HCT116 (cell line): Measurements from ENCODE around the gene CAPZB. TPM values are rescaled to one million over a fixed set of nuclear protein-coding genes. Genes with fewer than 3 reads are reported as not detected.

ENCODE experiments used
- ATAC-seq: fragments of 200-7000 bp; cut with Tn5 transposase; 2 replicates; pipeline ENCODE4 v1.9.1; 2020; ENCODE audit warnings: mild to moderate bottlenecking, moderate library complexity
- BruUV-seq: library from RNA; stranded (reverse); fragments of 400-500 nt; replicated peaks from 2 replicates; lab custom pipeline; 2021; lab: Mats Ljungman, UMichigan
- CTCF ChIA-PET: fragments of 300-600 bp; sonication (Branson Sonifier 250); formaldehyde crosslinking; loops from one replicate; lab custom pipeline; 2021; ENCODE audit warnings: antibody characterized with exemption; lab: Charles Lee
- POLR2A ChIA-PET: fragments of 300-600, 350-600 bp; sonication (Branson Sonifier 250); formaldehyde crosslinking; loops from one replicate; lab custom pipeline; 2021; ENCODE audit warnings: antibody characterized with exemption; lab: Charles Lee
- RAD21 ChIA-PET, 2 experiments: fragments of 300-600 bp; sonication (Branson Sonifier 250); formaldehyde crosslinking; loops; one replicate each; lab custom pipeline; 2023; ENCODE audit warnings: low total read pairs in 2 of 2; ENCODE audit not compliant: uncharacterized antibody in 2 of 2, unreplicated experiment in 2 of 2, low non-redundant PET in 1 of 2; lab: Charles Lee
- DNase-seq: peaks from one replicate; pipeline ENCODE4 v3.0.0-alpha.2; 2010; ENCODE audit warnings: low read depth, low spot score
- H2AFZ ChIP-seq: fragments of 200-600 bp; shearing (Covaris generic), sonication (generic); 2 replicates; pipeline ENCODE4 v1.6.1; 2017; ENCODE audit warnings: low read depth, mixed run types, mixed read lengths, antibody characterized with exemption, low read length; ENCODE audit not compliant: poor library complexity, severe bottlenecking
- H3K27ac ChIP-seq: 2 replicates; pipeline ENCODE4 v1.5.1; 2012; ENCODE audit warnings: low read depth, low read length
- H3K27me3 ChIP-seq: fragments of 200-600 bp; sonication (generic); 2 replicates; pipeline ENCODE4 v1.6.1; 2016; ENCODE audit warnings: mixed run types, low read length, mixed read lengths; ENCODE audit not compliant: insufficient read depth
- H3K36me3 ChIP-seq, 2 experiments: fragments of 200-500 bp in 1 of 2; fragments of 200-600 bp in 1 of 2; sonication (Bioruptor generic) in 1 of 2; sonication (generic) in 1 of 2; 2 replicates each; pipeline versions ENCODE4 v1.5.1 to v1.6.1; 2014 to 2016; ENCODE audit warnings: low read length in 2 of 2, inconsistent platforms in 1 of 2, mixed read lengths in 1 of 2, mixed run types in 1 of 2; ENCODE audit not compliant: insufficient read depth in 2 of 2, control insufficient read depth in 1 of 2
- H3K4me1 ChIP-seq, 2 experiments: fragments of 200-600 bp in 1 of 2; sonication (generic) in 1 of 2; 2 replicates each; pipeline versions ENCODE4 v1.5.1 to v1.6.1; 2012 to 2017; ENCODE audit warnings: low read length in 2 of 2, inconsistent platforms in 1 of 2, mild to moderate bottlenecking in 1 of 2, mixed read lengths in 1 of 2, mixed run types in 1 of 2, moderate library complexity in 1 of 2; ENCODE audit not compliant: insufficient read depth in 2 of 2, control insufficient read depth in 1 of 2
- H3K4me2 ChIP-seq: fragments of 200-600 bp; sonication (generic); 2 replicates; pipeline ENCODE4 v1.6.1; 2017; ENCODE audit warnings: mixed run types, low read length, mixed read lengths
- H3K4me3 ChIP-seq, 2 experiments: fragments of 200-600 bp in 1 of 2; sonication (generic) in 1 of 2; replicated peaks in 1 of 2; 2 replicates each; pipeline ENCODE4 v1.5.1; 2011 to 2016; ENCODE audit warnings: low read length in 2 of 2, control low read depth in 1 of 2, low read depth in 1 of 2, mild to moderate bottlenecking in 1 of 2, mixed read lengths in 1 of 2, mixed run types in 1 of 2
- H3K79me2 ChIP-seq: fragments of 200-600 bp; sonication (generic); 2 replicates; pipeline ENCODE4 v1.6.1; 2017; ENCODE audit warnings: mild to moderate bottlenecking, mixed run types, low read length, moderate library complexity, mixed read lengths; ENCODE audit not compliant: insufficient read depth
- H3K9ac ChIP-seq: fragments of 200-600 bp; sonication (generic); 2 replicates; pipeline ENCODE4 v1.6.1; 2016; ENCODE audit warnings: low read length, mixed read lengths
- H3K9me2 ChIP-seq: fragments of 200-600 bp; sonication (generic), shearing (Covaris generic); 2 replicates; pipeline ENCODE4 v1.6.1; 2017; ENCODE audit warnings: mixed run types, mild to moderate bottlenecking, moderate library complexity; ENCODE audit not compliant: insufficient read depth
- H3K9me3 ChIP-seq, 2 experiments: fragments of 200-500 bp in 1 of 2; fragments of 200-600 bp in 1 of 2; sonication (Bioruptor generic) in 1 of 2; sonication (generic) in 1 of 2; 2 replicates each; pipeline ENCODE4 v1.6.1; 2014 to 2017; ENCODE audit warnings: low read length in 2 of 2, mixed read lengths in 2 of 2, inconsistent platforms in 1 of 2, low read depth in 1 of 2, mild to moderate bottlenecking in 1 of 2, mixed run types in 1 of 2, moderate library complexity in 1 of 2; ENCODE audit not compliant: control insufficient read depth in 1 of 2, insufficient read depth in 1 of 2
- H4K20me1 ChIP-seq: fragments of 200-600 bp; sonication (generic), shearing (Covaris generic); 2 replicates; pipeline ENCODE4 v1.6.1; 2017; ENCODE audit warnings: mixed run types, mild to moderate bottlenecking, moderate library complexity; ENCODE audit not compliant: insufficient read depth
- CTCF ChIP-seq, 3 experiments: fragments of 200-600 bp in 1 of 3; sonication (generic) in 1 of 3; IDR thresholded peaks in 2 of 3; conservative IDR thresholded peaks in 1 of 3; 2 replicates each; pipeline ENCODE4 v1.5.1; 2012 to 2017; ENCODE audit warnings: low read depth in 2 of 3, low read length in 2 of 3, antibody characterized with exemption in 1 of 3, borderline replicate concordance in 1 of 3, control low read depth in 1 of 3, mild to moderate bottlenecking in 1 of 3, mixed read lengths in 1 of 3, mixed run types in 1 of 3, moderate library complexity in 1 of 3; ENCODE audit not compliant: insufficient read depth in 1 of 3
- ELF1 ChIP-seq: IDR thresholded peaks from 2 replicates; pipeline ENCODE4 v1.6.1; 2012; ENCODE audit warnings: low read depth, borderline replicate concordance
- EZH2phosphoT487 ChIP-seq: fragments of 200-600 bp; IDR thresholded peaks from 2 replicates; pipeline ENCODE4 v1.6.1; 2018; ENCODE audit warnings: antibody characterized with exemption, borderline replicate concordance
- JUND ChIP-seq: IDR thresholded peaks from 2 replicates; pipeline ENCODE4 v1.6.1; 2012
- SP1 ChIP-seq: IDR thresholded peaks from 2 replicates; pipeline ENCODE4 v1.6.1; 2012; ENCODE audit warnings: low read depth
- SRF ChIP-seq: IDR thresholded peaks from 2 replicates; pipeline ENCODE4 v1.6.1; 2012; ENCODE audit warnings: low read depth
- YY1 ChIP-seq: IDR thresholded peaks from 2 replicates; pipeline ENCODE4 v1.6.1; 2011; ENCODE audit warnings: low read length, low read depth, moderate library complexity, mild to moderate bottlenecking; ENCODE audit not compliant: insufficient replicate concordance; ENCODE audit errors: extremely low read depth
- ZFX ChIP-seq: fragments of 450-650 bp; IDR thresholded peaks from 2 replicates; pipeline ENCODE4 v1.6.1; 2017
- intact Hi-C: fragments of 100-400 bp; cut with micrococcal nuclease; formaldehyde crosslinking; loops from 2 replicates; pipeline ENCODE4 v1.10.0; 2022
- total RNA-seq: library from RNA; stranded (reverse); gene quantifications from one replicate; pipeline ENCODE4 v1.2.1, GENCODE V29; 2021; ENCODE audit not compliant: unreplicated experiment
- TF ChIP-seq, protein P1 (sequence below): IDR thresholded peaks from 2 replicates; pipeline ENCODE4 v1.6.1; 2012
- TF ChIP-seq, protein P2 (sequence below): IDR thresholded peaks from 2 replicates; pipeline ENCODE4 v1.6.1; 2011; ENCODE audit warnings: mild to moderate bottlenecking, low read length, moderate library complexity; ENCODE audit not compliant: insufficient replicate concordance; ENCODE audit errors: extremely low read depth

CAPZB gene
- total RNA-seq, 1 experiment from 2014 or later = 203 TPM

DNA sequence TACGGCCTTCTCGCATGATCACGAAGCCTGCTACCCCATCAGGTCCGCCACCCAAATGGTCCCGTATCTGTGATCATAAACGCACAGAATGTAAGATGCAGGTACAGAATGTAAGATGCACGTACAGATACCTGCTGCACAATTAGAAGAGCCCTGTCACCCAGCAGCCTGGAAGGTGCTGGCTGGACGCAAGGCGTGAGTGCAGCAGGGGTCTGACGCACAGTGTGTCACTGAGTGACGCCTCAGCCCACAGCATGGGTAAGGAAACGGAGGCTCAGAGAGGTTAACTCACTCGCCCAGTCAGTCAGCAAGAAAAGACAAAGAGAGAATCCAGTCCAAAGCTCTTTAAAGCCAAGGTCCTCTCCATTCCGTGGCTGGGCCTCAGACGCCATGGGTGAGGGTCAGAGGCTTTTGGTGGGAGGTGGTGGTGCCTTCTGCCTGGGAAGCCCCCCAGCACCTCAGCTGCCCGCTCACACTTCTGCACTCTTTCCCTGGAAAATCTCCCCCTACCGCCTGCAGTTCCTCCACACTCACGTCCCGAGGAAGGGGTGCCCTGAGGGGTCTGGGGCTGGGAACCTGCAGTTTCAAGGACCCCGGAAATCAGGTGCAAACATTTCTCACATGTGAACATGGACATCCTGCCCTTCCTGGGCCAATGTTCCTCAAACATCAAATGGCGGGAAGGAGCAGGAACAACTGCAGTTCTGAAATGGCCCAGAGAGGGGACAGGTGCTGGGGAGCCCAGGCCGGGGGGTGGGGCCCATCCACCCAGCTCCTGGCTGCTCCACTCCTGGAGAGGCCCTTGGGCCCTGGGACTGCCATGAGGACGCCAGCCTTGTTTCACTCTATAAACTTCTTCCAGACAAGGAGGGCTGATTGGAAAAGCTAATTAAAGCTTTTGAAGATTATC lies 113.9 kb downstream of the CAPZB start:
- H3K9me3 ChIP-seq = no peaks in the 10 kb centered on the region
- CTCF ChIA-PET = no interaction called here
- RAD21 ChIA-PET = no interaction called here
- no peak for TF ChIP-seq SP1
- no peak for TF ChIP-seq ELF1
- no peak for TF ChIP-seq ZFX
- TF ChIP-seq, protein P1, sequence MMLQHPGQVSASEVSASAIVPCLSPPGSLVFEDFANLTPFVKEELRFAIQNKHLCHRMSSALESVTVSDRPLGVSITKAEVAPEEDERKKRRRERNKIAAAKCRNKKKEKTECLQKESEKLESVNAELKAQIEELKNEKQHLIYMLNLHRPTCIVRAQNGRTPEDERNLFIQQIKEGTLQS = no peak
- no peak for TF ChIP-seq EZH2phosphoT487
- no peak for TF ChIP-seq SRF
- TF ChIP-seq, protein P2, sequence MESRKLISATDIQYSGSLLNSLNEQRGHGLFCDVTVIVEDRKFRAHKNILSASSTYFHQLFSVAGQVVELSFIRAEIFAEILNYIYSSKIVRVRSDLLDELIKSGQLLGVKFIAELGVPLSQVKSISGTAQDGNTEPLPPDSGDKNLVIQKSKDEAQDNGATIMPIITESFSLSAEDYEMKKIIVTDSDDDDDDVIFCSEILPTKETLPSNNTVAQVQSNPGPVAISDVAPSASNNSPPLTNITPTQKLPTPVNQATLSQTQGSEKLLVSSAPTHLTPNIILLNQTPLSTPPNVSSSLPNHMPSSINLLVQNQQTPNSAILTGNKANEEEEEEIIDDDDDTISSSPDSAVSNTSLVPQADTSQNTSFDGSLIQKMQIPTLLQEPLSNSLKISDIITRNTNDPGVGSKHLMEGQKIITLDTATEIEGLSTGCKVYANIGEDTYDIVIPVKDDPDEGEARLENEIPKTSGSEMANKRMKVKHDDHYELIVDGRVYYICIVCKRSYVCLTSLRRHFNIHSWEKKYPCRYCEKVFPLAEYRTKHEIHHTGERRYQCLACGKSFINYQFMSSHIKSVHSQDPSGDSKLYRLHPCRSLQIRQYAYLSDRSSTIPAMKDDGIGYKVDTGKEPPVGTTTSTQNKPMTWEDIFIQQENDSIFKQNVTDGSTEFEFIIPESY = no peak
- TF ChIP-seq JUND = no peak
- no peak for TF ChIP-seq YY1
- no peak for TF ChIP-seq CTCF (IDR thresholded peaks at IDR 0.05 in 2 of 3, conservative IDR thresholded peaks at IDR 0.05 in 1 of 3; ENCODE audit: borderline replicate concordance in 1 of 3, insufficient read depth in 1 of 3, low read depth in 2 of 3, low read length in 2 of 3)
- TF ChIP-seq, all 23 proteins: peak for 0
- no peak overlapping the region for H3K27ac ChIP-seq
- H3K9ac ChIP-seq = no peak overlapping the region
- H3K4me1 ChIP-seq = no peaks in the 10 kb centered on the region
- no peak overlapping the region for H3K4me3 ChIP-seq
- H3K4me2 ChIP-seq = no peak overlapping the region
- H2AFZ ChIP-seq = no peak overlapping the region
- no TSS peak for BruUV-seq
- H3K27me3 ChIP-seq = no peaks in the 10 kb centered on the region
- no peak for DNase-seq
- intact Hi-C loops = no loop called here
- no peak for ATAC-seq
- H3K79me2 ChIP-seq = peaks cover 3% of the 10 kb centered on the region; the same call in 1 of the 2 replicates
- H3K36me3 ChIP-seq = peaks cover 0 to 9% of the 10 kb centered on the region in 2 experiments; a peak in 2 of 4 replicates
- no peaks in the 10 kb centered on the region for H4K20me1 ChIP-seq
- POLR2A ChIA-PET = no interaction called here
- no peaks in the 10 kb centered on the region for H3K9me2 ChIP-seq
